ENCODE results near the gene FRMD4A. TPM values are rescaled to one million over a fixed set of nuclear protein-coding genes. Genes with fewer than 3 reads are reported as not detected.
A peak's percentile ranks its signal among the peaks of the same experiment; 100 is the strongest.

FRMD4A gene
- total RNA-seq, 1 experiment from 2014 or later = 8.8 TPM

GRCh38 chr10:13810568-13810967 is 520.2 kb downstream of the FRMD4A start:
- no peaks in the 10 kb centered on the region for H3K9me3 ChIP-seq
- no peaks in the 10 kb centered on the region for H3K36me3 ChIP-seq
- H3K4me3 ChIP-seq = no peak overlapping the region
- H3K27me3 ChIP-seq = no peaks in the 10 kb centered on the region
- no peak for DNase-seq

- DNase-seq = no peak
- no peaks in the 10 kb centered on the region for H3K36me3 ChIP-seq
- no peak overlapping the region for H3K4me3 ChIP-seq
- no peaks in the 10 kb centered on the region for H3K9me3 ChIP-seq
- H3K27me3 ChIP-seq = no peaks in the 10 kb centered on the region
Observed at GRCh38 chr10:13809427-13809826, 521.3 kb downstream of the FRMD4A start.

GRCh38 chr10:13808556-13809391 is 522.0 kb downstream of the FRMD4A start:
- no peak for DNase-seq
- Histone ChIP-seq H3K36me3 (no peaks in the 10 kb centered on the region), H3K9me3 (no peaks in the 10 kb centered on the region), H3K4me3 (no peak overlapping the region), H3K27me3 (no peaks in the 10 kb centered on the region)

- no peaks in the 10 kb centered on the region for H3K27me3 ChIP-seq
- no peaks in the 10 kb centered on the region for H3K9me3 ChIP-seq
- DNase-seq = no peak
- no peaks in the 10 kb centered on the region for H3K36me3 ChIP-seq
- no peak overlapping the region for H3K4me3 ChIP-seq
Observed at GRCh38 chr10:13806419-13806818, 524.3 kb downstream of the FRMD4A start.

- no peaks in the 10 kb centered on the region for H3K9me3 ChIP-seq
- no peaks in the 10 kb centered on the region for H3K36me3 ChIP-seq
- H3K4me3 ChIP-seq = no peak overlapping the region
- DNase-seq = no peak
- no peaks in the 10 kb centered on the region for H3K27me3 ChIP-seq
Observed at GRCh38 chr10:13803566-13804554, 526.9 kb downstream of the FRMD4A start.

- no peak for DNase-seq
- Histone ChIP-seq H3K36me3 (no peaks in the 10 kb centered on the region), H3K9me3 (no peaks in the 10 kb centered on the region), H3K27me3 (no peaks in the 10 kb centered on the region), H3K4me3 (no peak overlapping the region)
Observed at GRCh38 chr10:13801907-13802288, 528.8 kb downstream of the FRMD4A start.

- Histone ChIP-seq H3K27me3 (no peaks in the 10 kb centered on the region), H3K9me3 (no peaks in the 10 kb centered on the region), H3K36me3 (no peaks in the 10 kb centered on the region), H3K4me3 (no peak overlapping the region)
- DNase-seq = no peak
Observed at GRCh38 chr10:13801156-13801906, 529.4 kb downstream of the FRMD4A start.

- DNase-seq = no peak
- H3K4me3 ChIP-seq = no peak overlapping the region
- no peaks in the 10 kb centered on the region for H3K9me3 ChIP-seq
- H3K27me3 ChIP-seq = no peaks in the 10 kb centered on the region
- H3K36me3 ChIP-seq = no peaks in the 10 kb centered on the region; the same call in 1 of the 2 replicates
Observed at GRCh38 chr10:13797164-13797563, 533.6 kb downstream of the FRMD4A start.

GRCh38 chr10:13795653-13796555 is 534.8 kb downstream of the FRMD4A start:
- DNase-seq = no peak
- H3K4me3 ChIP-seq = no peak overlapping the region
- no peaks in the 10 kb centered on the region for H3K9me3 ChIP-seq
- H3K36me3 ChIP-seq = no peaks in the 10 kb centered on the region; the same call in 1 of the 2 replicates
- H3K27me3 ChIP-seq = no peaks in the 10 kb centered on the region

- no peak overlapping the region for H3K4me3 ChIP-seq
- H3K9me3 ChIP-seq = no peaks in the 10 kb centered on the region
- DNase-seq = no peak
- H3K27me3 ChIP-seq = no peaks in the 10 kb centered on the region
- no peaks in the 10 kb centered on the region; the same call in 1 of the 2 replicates for H3K36me3 ChIP-seq
Observed at GRCh38 chr10:13794992-13795612, 535.6 kb downstream of the FRMD4A start.

GRCh38 chr10:13792006-13792405 is 538.7 kb downstream of the FRMD4A start:
- Histone ChIP-seq H3K27me3 (no peaks in the 10 kb centered on the region), H3K9me3 (no peaks in the 10 kb centered on the region), H3K36me3 (no peaks in the 10 kb centered on the region; the same call in 1 of the 2 replicates), H3K4me3 (no peak overlapping the region)
- no peak for DNase-seq

GRCh38 chr10:13791483-13791882 is 539.2 kb downstream of the FRMD4A start:
- Histone ChIP-seq H3K4me3 (no peak overlapping the region), H3K9me3 (no peaks in the 10 kb centered on the region)

GRCh38 chr10:13790196-13790595 is 540.5 kb downstream of the FRMD4A start:
- H3K9me3 ChIP-seq = no peaks in the 10 kb centered on the region
- no peak overlapping the region for H3K4me3 ChIP-seq
- no peaks in the 10 kb centered on the region for H3K27me3 ChIP-seq
- no peaks in the 10 kb centered on the region; the same call in 1 of the 2 replicates for H3K36me3 ChIP-seq
- DNase-seq = no peak

More at GRCh38 chr10:13791483-13791882, 539.2 kb downstream of the FRMD4A start:
- Histone ChIP-seq H3K27me3 (no peaks in the 10 kb centered on the region), H3K36me3 (no peaks in the 10 kb centered on the region; the same call in 1 of the 2 replicates)
- no peak for DNase-seq

- no peak for DNase-seq
- no peak overlapping the region for H3K4me3 ChIP-seq
- H3K36me3 ChIP-seq = no peaks in the 10 kb centered on the region
- H3K27me3 ChIP-seq = no peaks in the 10 kb centered on the region
- no peaks in the 10 kb centered on the region for H3K9me3 ChIP-seq
Observed at GRCh38 chr10:13789448-13789829, 541.3 kb downstream of the FRMD4A start.

GRCh38 chr10:13788711-13789447 is 541.8 kb downstream of the FRMD4A start:
- H3K9me3 ChIP-seq = no peaks in the 10 kb centered on the region
- H3K36me3 ChIP-seq = no peaks in the 10 kb centered on the region
- H3K4me3 ChIP-seq = no peak overlapping the region
- peak; percentile 48 for DNase-seq
- H3K27me3 ChIP-seq = no peaks in the 10 kb centered on the region
